Liver (tissue), 9 donors: Measurements from ENCODE around the gene CORO7. TPM values are rescaled to one million over a fixed set of nuclear protein-coding genes. Genes with fewer than 3 reads are reported as not detected.
A peak's percentile ranks its signal among the peaks of the same experiment; 100 is the strongest.

ENCODE experiments used
- DNase-seq: peaks from one replicate; pipeline ENCODE4 v3.0.0-alpha.2; 2017; ENCODE audit warnings: low spot score
- H3K27ac ChIP-seq, 2 donors: one replicate each; pipeline ENCODE4 v1.7.0; 2013; ENCODE audit warnings: inconsistent platforms in 2 of 2, low read length in 2 of 2, control low read depth in 1 of 2, low read depth in 1 of 2, mild to moderate bottlenecking in 1 of 2
- H3K27me3 ChIP-seq, 4 donors: one replicate each; pipeline versions ENCODE4 v1.6.1 to v1.7.0; 2013; ENCODE audit warnings: low read length in 3 of 4, inconsistent platforms in 1 of 4, mild to moderate bottlenecking in 1 of 4, moderate library complexity in 1 of 4; ENCODE audit not compliant: control insufficient read depth in 4 of 4, insufficient read depth in 4 of 4
- H3K36me3 ChIP-seq, 4 donors: one replicate each; pipeline versions ENCODE4 v1.6.1 to v1.7.0; 2013; ENCODE audit warnings: low read length in 3 of 4, mild to moderate bottlenecking in 3 of 4, low read depth in 1 of 4, moderate library complexity in 1 of 4; ENCODE audit not compliant: control insufficient read depth in 4 of 4, insufficient read depth in 3 of 4
- H3K4me1 ChIP-seq, 4 donors: one replicate each; pipeline versions ENCODE4 v1.6.1 to v1.7.0; 2013; ENCODE audit warnings: low read length in 3 of 4, mild to moderate bottlenecking in 3 of 4, moderate library complexity in 1 of 4; ENCODE audit not compliant: control insufficient read depth in 4 of 4, insufficient read depth in 4 of 4
- H3K4me3 ChIP-seq, 3 donors: one replicate each; pipeline versions ENCODE4 v1.6.1 to v1.7.0; 2013; ENCODE audit warnings: low read length in 3 of 3, control low read depth in 1 of 3, low read depth in 1 of 3, mild to moderate bottlenecking in 1 of 3
- H3K9ac ChIP-seq, 2 donors: one replicate each; pipeline ENCODE4 v1.7.0; 2013; ENCODE audit warnings: low read length in 2 of 2, mild to moderate bottlenecking in 2 of 2, moderate library complexity in 2 of 2, control low read depth in 1 of 2, low read depth in 1 of 2
- H3K9me3 ChIP-seq, 4 donors: one replicate each; pipeline versions ENCODE4 v1.6.1 to v1.7.0; 2013; ENCODE audit warnings: low read length in 3 of 4; ENCODE audit not compliant: control insufficient read depth in 4 of 4
- EGR1 ChIP-seq, 2 donors: IDR thresholded peaks; 2 replicates each; pipeline ENCODE4 v1.6.1; 2016 to 2018; ENCODE audit warnings: antibody characterized with exemption in 2 of 2, low read depth in 2 of 2
- FOXA1 ChIP-seq: IDR thresholded peaks from 2 replicates; pipeline ENCODE4 v1.6.1; 2016; ENCODE audit warnings: antibody characterized with exemption
- FOXA2 ChIP-seq: IDR thresholded peaks from 2 replicates; pipeline ENCODE4 v1.6.1; 2016; ENCODE audit warnings: antibody characterized with exemption
- GABPA ChIP-seq, 2 donors: IDR thresholded peaks in 1 of 2; conservative IDR thresholded peaks in 1 of 2; 2 replicates each; pipeline ENCODE4 v1.6.1; 2016; ENCODE audit warnings: antibody characterized with exemption in 2 of 2, mild to moderate bottlenecking in 1 of 2, moderate library complexity in 1 of 2
- HNF4G ChIP-seq: IDR thresholded peaks from 2 replicates; pipeline ENCODE4 v1.6.1; 2016; ENCODE audit warnings: antibody characterized with exemption
- JUND ChIP-seq, 2 donors: IDR thresholded peaks; 2 replicates each; pipeline ENCODE4 v1.6.1; 2016; ENCODE audit warnings: antibody characterized with exemption in 2 of 2
- NR2F2 ChIP-seq: IDR thresholded peaks from 2 replicates; pipeline ENCODE4 v1.6.1; 2016; ENCODE audit warnings: antibody characterized with exemption
- RAD21 ChIP-seq, 2 donors: IDR thresholded peaks; 2 replicates each; pipeline ENCODE4 v1.6.1; 2016; ENCODE audit warnings: antibody characterized with exemption in 2 of 2, mild to moderate bottlenecking in 2 of 2
- RXRA ChIP-seq, 2 donors: IDR thresholded peaks; 2 replicates each; pipeline ENCODE4 v1.6.1; 2017 to 2018; ENCODE audit warnings: antibody characterized with exemption in 2 of 2, mild to moderate bottlenecking in 1 of 2
- SP1 ChIP-seq: IDR thresholded peaks from 2 replicates; pipeline ENCODE4 v1.6.1; 2018; ENCODE audit warnings: antibody characterized with exemption, mild to moderate bottlenecking
- TAF1 ChIP-seq: conservative IDR thresholded peaks from 2 replicates; pipeline ENCODE4 v1.6.1; 2016; ENCODE audit warnings: antibody characterized with exemption, mild to moderate bottlenecking
- YY1 ChIP-seq: IDR thresholded peaks from 2 replicates; pipeline ENCODE4 v1.6.1; 2016; ENCODE audit warnings: antibody characterized with exemption, mild to moderate bottlenecking
- WGBS: extraction: QIAGEN DNeasy Blood & Tissue Kit; methylation state at CpG from one replicate; pipeline ENCODE4 v1.1.7; 2013; 5-methylcytosine and 5-hydroxymethylcytosine counted together
- polyA plus RNA-seq, 2 donors: library from polyadenylated mRNA; stranded (reverse) in 1 of 2; unstranded in 1 of 2; fragments of 200-250 nt in 1 of 2; fragments of >200 nt in 1 of 2; fragmentation: Nextera tagmentation in 1 of 2; extraction: Ambion mirVana in 1 of 2; gene quantifications; one replicate each; pipeline versions ENCODE4 v1.2.1 to v1.2.3, GENCODE V29; 2013 to 2015
- total RNA-seq, 2 donors: library from RNA; depleted of rRNA; stranded (reverse); fragments of >200 nt; gene quantifications; one replicate each; pipeline ENCODE4 v1.2.3, GENCODE V29; 2014
- TF ChIP-seq, protein P1 (sequence below): fragments of 150-350 bp; IDR thresholded peaks from 2 replicates; pipeline ENCODE4 v1.5.1; 2017; ENCODE audit warnings: improper control_type of control experiment, low read depth, low read length; ENCODE audit not compliant: missing input control
- TF ChIP-seq, protein P2 (sequence below): IDR thresholded peaks from 2 replicates; pipeline ENCODE4 v1.6.1; 2016; ENCODE audit warnings: antibody characterized with exemption, mild to moderate bottlenecking
- TF ChIP-seq, protein P3 (sequence below): IDR thresholded peaks from 2 replicates; pipeline ENCODE4 v1.6.1; 2016; ENCODE audit warnings: antibody characterized with exemption
- TF ChIP-seq, protein P4 (sequence below): IDR thresholded peaks from 2 replicates; pipeline ENCODE4 v1.6.1; 2016; ENCODE audit warnings: antibody characterized with exemption
- donor health status: healthy.
- donor health status: healthy.
- donor health status: healthy.
- donor health status: healthy.
- donor health status: healthy.

The CORO7 gene
- total and polyA plus RNA-seq, 4 donors = 7.3 to 21.5 (median 13.0) TPM

DNA sequence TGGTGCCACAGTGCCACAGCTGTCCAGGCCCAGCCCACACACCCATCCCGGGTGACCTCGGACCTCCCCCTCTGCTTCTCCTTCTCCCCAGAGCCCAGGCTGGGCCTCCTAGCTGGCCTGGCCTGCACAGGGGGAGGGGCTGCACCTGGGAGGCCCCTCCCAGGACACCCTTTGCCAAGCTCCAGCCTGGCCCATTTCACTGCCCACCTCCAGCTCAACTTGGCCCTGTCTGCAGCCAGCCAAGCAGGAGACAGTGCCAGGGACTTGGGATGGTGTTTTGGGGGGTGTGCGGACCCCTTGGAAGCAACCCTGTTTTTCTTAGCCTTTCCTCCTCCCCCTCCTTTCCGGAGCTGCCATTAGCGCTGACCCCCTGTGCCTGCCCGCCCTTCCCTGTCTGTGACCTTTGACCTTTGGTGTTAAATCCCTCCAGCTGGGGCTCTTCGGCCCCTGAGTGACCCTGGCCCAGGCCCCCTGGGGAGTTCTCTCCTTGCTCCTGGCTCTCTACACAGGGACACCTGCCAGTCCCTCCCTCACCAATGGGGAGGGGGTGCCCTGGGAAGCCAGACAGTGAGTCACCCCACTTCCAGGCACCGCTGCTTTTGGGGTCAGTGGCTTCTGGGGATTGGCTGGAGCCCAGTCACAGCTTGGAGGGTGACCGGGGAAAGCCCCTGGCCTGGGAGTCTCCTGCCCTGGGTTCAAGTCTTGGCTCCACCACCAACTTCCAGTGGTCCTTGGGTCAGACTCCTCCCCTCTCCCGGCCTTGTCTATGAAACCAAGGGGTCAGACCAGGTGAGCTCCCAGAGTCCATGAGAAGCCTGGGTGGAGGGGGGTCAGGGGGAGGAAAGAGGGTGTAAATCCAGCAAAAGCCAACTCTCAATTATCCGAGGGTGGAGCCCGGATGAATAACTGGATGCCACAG, 98.6 kb downstream of the CORO7 start:
- Histone ChIP-seq H3K36me3 (no peaks in the 10 kb centered on the region), H3K9ac (peak overlapping the region in 1 of 2 donors; percentile 2), H3K4me1 (peaks cover 10 to 49% (median 30%) of the 10 kb centered on the region in 4 donors), H3K9me3 (no peaks in the 10 kb centered on the region), H3K4me3 (peak overlapping the region in 1 of 3 donors; percentile 61), H3K27me3 (peaks cover 0 to 4% (median 0%) of the 10 kb centered on the region in 4 donors), H3K27ac (peak overlapping the region; percentile 42 to 64)
- no peak for DNase-seq
- WGBS = 63% methylated on average over 12 of the region's 12 CpGs
- TF ChIP-seq NR2F2 (peak; percentile 82), RAD21 (IDR thresholded peaks at IDR 0.05) (no peak), GABPA (IDR thresholded peaks at IDR 0.05 in 1 of 2, conservative IDR thresholded peaks at IDR 0.05 in 1 of 2) (no peak)
- TF ChIP-seq, protein P1, sequence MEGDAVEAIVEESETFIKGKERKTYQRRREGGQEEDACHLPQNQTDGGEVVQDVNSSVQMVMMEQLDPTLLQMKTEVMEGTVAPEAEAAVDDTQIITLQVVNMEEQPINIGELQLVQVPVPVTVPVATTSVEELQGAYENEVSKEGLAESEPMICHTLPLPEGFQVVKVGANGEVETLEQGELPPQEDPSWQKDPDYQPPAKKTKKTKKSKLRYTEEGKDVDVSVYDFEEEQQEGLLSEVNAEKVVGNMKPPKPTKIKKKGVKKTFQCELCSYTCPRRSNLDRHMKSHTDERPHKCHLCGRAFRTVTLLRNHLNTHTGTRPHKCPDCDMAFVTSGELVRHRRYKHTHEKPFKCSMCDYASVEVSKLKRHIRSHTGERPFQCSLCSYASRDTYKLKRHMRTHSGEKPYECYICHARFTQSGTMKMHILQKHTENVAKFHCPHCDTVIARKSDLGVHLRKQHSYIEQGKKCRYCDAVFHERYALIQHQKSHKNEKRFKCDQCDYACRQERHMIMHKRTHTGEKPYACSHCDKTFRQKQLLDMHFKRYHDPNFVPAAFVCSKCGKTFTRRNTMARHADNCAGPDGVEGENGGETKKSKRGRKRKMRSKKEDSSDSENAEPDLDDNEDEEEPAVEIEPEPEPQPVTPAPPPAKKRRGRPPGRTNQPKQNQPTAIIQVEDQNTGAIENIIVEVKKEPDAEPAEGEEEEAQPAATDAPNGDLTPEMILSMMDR = no peak

DNA sequence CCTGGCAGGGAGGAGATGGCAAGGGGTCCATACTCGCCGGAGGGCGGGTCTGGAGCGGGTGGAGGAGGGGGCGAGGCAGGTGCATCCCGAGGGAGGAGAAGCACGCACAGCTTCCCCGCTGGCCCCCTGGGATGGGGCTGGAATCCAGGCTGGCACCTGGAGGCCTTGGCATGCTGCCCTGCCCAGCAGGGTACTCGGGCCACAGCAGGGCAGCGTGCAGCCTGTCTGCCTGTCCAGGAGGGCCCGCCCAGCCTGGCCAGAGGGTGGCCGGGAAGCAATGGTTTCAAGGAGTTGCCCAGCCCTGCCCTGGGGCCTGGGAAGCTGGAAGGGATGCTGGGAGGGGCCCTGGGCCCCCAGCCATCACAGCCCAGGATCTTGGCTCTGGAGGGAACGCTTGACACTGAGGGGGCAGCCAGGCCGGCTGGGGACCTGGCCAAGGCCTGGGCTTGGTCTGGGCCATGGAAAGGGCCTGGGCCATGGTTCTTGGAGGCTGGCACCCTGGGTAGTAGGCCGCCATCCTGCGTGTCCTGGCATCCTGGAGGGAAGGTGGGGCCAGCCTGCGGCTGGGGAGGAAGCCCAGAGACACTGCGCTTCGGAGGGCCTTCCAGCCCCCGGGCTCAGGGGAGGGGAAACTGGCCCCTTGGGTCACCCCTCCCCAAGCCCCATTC, 99.4 kb downstream of the CORO7 start:
- no peak overlapping the region for H3K9ac ChIP-seq

More for the DNA sequence above, 99.4 kb downstream of the CORO7 start:
- WGBS = 53% methylated on average over 20 of the region's 20 CpGs
- TF ChIP-seq TAF1 = no peak
- no peak for TF ChIP-seq RAD21 (IDR thresholded peaks at IDR 0.05)
- TF ChIP-seq NR2F2 = no peak
- TF ChIP-seq HNF4G = no peak
- no peak for TF ChIP-seq FOXA2
- TF ChIP-seq, protein P1 = no peak
- no peak for TF ChIP-seq RXRA (IDR thresholded peaks at IDR 0.05)
- TF ChIP-seq SP1 = no peak
- TF ChIP-seq, protein P2, sequence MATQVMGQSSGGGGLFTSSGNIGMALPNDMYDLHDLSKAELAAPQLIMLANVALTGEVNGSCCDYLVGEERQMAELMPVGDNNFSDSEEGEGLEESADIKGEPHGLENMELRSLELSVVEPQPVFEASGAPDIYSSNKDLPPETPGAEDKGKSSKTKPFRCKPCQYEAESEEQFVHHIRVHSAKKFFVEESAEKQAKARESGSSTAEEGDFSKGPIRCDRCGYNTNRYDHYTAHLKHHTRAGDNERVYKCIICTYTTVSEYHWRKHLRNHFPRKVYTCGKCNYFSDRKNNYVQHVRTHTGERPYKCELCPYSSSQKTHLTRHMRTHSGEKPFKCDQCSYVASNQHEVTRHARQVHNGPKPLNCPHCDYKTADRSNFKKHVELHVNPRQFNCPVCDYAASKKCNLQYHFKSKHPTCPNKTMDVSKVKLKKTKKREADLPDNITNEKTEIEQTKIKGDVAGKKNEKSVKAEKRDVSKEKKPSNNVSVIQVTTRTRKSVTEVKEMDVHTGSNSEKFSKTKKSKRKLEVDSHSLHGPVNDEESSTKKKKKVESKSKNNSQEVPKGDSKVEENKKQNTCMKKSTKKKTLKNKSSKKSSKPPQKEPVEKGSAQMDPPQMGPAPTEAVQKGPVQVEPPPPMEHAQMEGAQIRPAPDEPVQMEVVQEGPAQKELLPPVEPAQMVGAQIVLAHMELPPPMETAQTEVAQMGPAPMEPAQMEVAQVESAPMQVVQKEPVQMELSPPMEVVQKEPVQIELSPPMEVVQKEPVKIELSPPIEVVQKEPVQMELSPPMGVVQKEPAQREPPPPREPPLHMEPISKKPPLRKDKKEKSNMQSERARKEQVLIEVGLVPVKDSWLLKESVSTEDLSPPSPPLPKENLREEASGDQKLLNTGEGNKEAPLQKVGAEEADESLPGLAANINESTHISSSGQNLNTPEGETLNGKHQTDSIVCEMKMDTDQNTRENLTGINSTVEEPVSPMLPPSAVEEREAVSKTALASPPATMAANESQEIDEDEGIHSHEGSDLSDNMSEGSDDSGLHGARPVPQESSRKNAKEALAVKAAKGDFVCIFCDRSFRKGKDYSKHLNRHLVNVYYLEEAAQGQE = no peak
- TF ChIP-seq YY1 = no peak
- no peak for TF ChIP-seq FOXA1
- TF ChIP-seq, protein P3, sequence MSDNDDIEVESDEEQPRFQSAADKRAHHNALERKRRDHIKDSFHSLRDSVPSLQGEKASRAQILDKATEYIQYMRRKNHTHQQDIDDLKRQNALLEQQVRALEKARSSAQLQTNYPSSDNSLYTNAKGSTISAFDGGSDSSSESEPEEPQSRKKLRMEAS = no peak
- TF ChIP-seq EGR1 (IDR thresholded peaks at IDR 0.05; ENCODE audit: low read depth in 2 of 2) = no peak
- no peak for TF ChIP-seq JUND (IDR thresholded peaks at IDR 0.05)
- TF ChIP-seq, protein P4, sequence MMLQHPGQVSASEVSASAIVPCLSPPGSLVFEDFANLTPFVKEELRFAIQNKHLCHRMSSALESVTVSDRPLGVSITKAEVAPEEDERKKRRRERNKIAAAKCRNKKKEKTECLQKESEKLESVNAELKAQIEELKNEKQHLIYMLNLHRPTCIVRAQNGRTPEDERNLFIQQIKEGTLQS = no peak
- TF ChIP-seq GABPA (IDR thresholded peaks at IDR 0.05 in 1 of 2, conservative IDR thresholded peaks at IDR 0.05 in 1 of 2) = no peak
- DNase-seq = no peak
- H3K9me3 ChIP-seq = no peaks in the 10 kb centered on the region
- peaks cover 0 to 4% (median 0%) of the 10 kb centered on the region in 4 donors for H3K27me3 ChIP-seq
- H3K4me3 ChIP-seq = peak overlapping the region in 2 of 3 donors; percentile 39 to 61
- H3K27ac ChIP-seq = peak overlapping the region; percentile 42 to 64
- no peaks in the 10 kb centered on the region for H3K36me3 ChIP-seq
- peaks cover 10 to 49% (median 29%) of the 10 kb centered on the region in 4 donors for H3K4me1 ChIP-seq
